ENCODE results near the gene PAX4. TPM values are rescaled to one million over a fixed set of nuclear protein-coding genes. Genes with fewer than 3 reads are reported as not detected.

Gene PAX4
- total RNA-seq, 1 experiment from 2014 or later, result not detected

GRCh38 chr7:127608446-127608845 is 9.5 kb downstream of the PAX4 start:
- H4K5ac ChIP-seq (ENCODE audit: insufficient read length, low read depth, low read length), result no peak overlapping the region
- H3K79me2 ChIP-seq (ENCODE audit: insufficient read depth, low read length), result no peaks in the 10 kb centered on the region
- no peak overlapping the region for H2BK15ac ChIP-seq (ENCODE audit: low read depth, low read length)
- no CpG with 5 or more reads among the region's 6 CpGs for WGBS (ENCODE audit: extremely low coverage, insufficient read length, low lambda C conversion rate)
- no peak overlapping the region for H3K56ac ChIP-seq (ENCODE audit: insufficient read length, low read depth, low read length)
- no peaks in the 10 kb centered on the region for H4K20me1 ChIP-seq (ENCODE audit: control insufficient read depth, insufficient read depth, insufficient read length)
- peaks cover 0 to 4% (median 0%) of the 10 kb centered on the region in 3 experiments; a peak in 4 of 7 replicates for H3K36me3 Mint-ChIP-seq (ENCODE audit: insufficient read depth in 1 of 3, low read depth in 3 of 3)
- H2BK12ac ChIP-seq (ENCODE audit: insufficient read length, low read depth, low read length), result no peak overlapping the region
- no peak overlapping the region for H2BK120ac ChIP-seq (ENCODE audit: low read depth, low read length, poor library complexity, severe bottlenecking)
- no peak overlapping the region for H3K4ac ChIP-seq (ENCODE audit: low read depth, low read length)
- no peak overlapping the region for H3T11ph ChIP-seq (ENCODE audit: low read length)
- no peak overlapping the region for H4K8ac ChIP-seq (replicated peaks; ENCODE audit: insufficient read length, low read depth, low read length)
- H2BK20ac ChIP-seq (ENCODE audit: low read depth, low read length, poor library complexity, severe bottlenecking), result no peak overlapping the region
- H2AK5ac ChIP-seq (ENCODE audit: insufficient read length, low read length), result no peak overlapping the region
- H3K27ac ChIP-seq (ENCODE audit: insufficient read length, low read depth, low read length), result no peak overlapping the region
- H3K4me1 Mint-ChIP-seq, result no peaks in the 10 kb centered on the region
- H3K9ac ChIP-seq (ENCODE audit: extremely low read depth, insufficient read length, low read length), result no peak overlapping the region
- H3K27me3 ChIP-seq (ENCODE audit: insufficient read depth, low read length), result no peaks in the 10 kb centered on the region; the same call in 1 of the 2 replicates
- DNase-seq, result no peak
- H3K9me3 ChIP-seq (ENCODE audit: control insufficient read depth, low read depth, low read length), result no peaks in the 10 kb centered on the region
- no peak overlapping the region for H3K18ac ChIP-seq (ENCODE audit: insufficient read length, low read depth, low read length)
- peaks cover 7 to 8% of the 10 kb centered on the region in 2 experiments; a peak in 4 of 5 replicates for H3K9me3 Mint-ChIP-seq
- no peak overlapping the region for H3K14ac ChIP-seq (ENCODE audit: insufficient read depth, low read length)
- no peaks in the 10 kb centered on the region for H3K4me1 ChIP-seq (ENCODE audit: insufficient read depth, low read length)
- no peaks in the 10 kb centered on the region for H3K23me2 ChIP-seq (ENCODE audit: insufficient read length, low read depth, low read length, poor library complexity, severe bottlenecking)
- no peak overlapping the region for H4K91ac ChIP-seq (ENCODE audit: insufficient read length, low read depth, low read length)
- H3K27me3 Mint-ChIP-seq (ENCODE audit: low read depth), result peaks cover 23% of the 10 kb centered on the region
- H3K4me3 Mint-ChIP-seq, result no peak overlapping the region
- no peak overlapping the region for H3K23ac ChIP-seq (ENCODE audit: insufficient read length, low read depth, low read length)
- no peak overlapping the region for H3K27ac Mint-ChIP-seq
- H3K4me2 ChIP-seq (ENCODE audit: insufficient read depth, insufficient read length, low read length), result no peak overlapping the region
- no peak overlapping the region for H2BK5ac ChIP-seq (ENCODE audit: insufficient read length, low read length)
- no peaks in the 10 kb centered on the region for H3K79me1 ChIP-seq (ENCODE audit: insufficient read depth, low read depth, low read length, poor library complexity, severe bottlenecking)
- H2AFZ ChIP-seq (ENCODE audit: low read length), result no peak overlapping the region
- no peak for TF ChIP-seq CTCF (conservative IDR thresholded peaks at IDR 0.05)
